ENCODE measurements around the gene GALNT1. TPM values are rescaled to one million over a fixed set of nuclear protein-coding genes. Genes with fewer than 3 reads are reported as not detected.

GALNT1 gene
- total RNA-seq, 1 donor, result 796 TPM

DNA sequence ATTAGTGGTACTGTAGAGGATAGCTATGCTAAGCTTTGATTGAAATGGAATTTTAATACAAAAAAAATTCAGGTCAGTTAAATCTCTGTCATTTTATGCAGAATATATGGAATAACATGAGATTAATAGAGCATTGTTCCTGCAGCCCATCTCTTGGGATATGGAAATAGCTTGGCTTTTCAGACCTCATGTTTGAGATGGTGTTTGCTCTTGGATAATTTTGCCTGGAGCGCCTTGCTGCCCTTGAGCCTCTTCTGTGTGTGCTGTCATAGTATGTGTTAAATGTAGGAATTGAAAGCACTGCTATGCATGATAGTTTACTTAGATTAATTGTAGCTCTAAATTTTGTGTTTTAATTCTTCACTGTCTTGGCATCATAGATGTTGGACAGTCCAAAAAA is 27.7 kb downstream of the GALNT1 start:
- Histone ChIP-seq H3K4me3 (ENCODE audit: insufficient read depth, low read length) (no peak overlapping the region), H2AFZ (ENCODE audit: low read length) (no peak overlapping the region), H3K9me3 (ENCODE audit: low read depth, low read length) (no peaks in the 10 kb centered on the region), H3K79me2 (ENCODE audit: insufficient read depth, low read length) (peaks cover 100% of the 10 kb centered on the region), H3K27me3 (ENCODE audit: insufficient read depth, low read length) (no peaks in the 10 kb centered on the region), H3K4me1 (ENCODE audit: insufficient read depth, low read length) (peaks cover 26% of the 10 kb centered on the region), H3K27ac (ENCODE audit: low read depth, low read length) (no peak overlapping the region), H4K20me1 (ENCODE audit: insufficient read depth, low read length) (peaks cover 89% of the 10 kb centered on the region), H3K4me2 (ENCODE audit: insufficient read depth, low read length) (no peak overlapping the region), H3K36me3 (ENCODE audit: insufficient read depth, low read length) (peaks cover 5% of the 10 kb centered on the region)
- DNase-seq (ENCODE audit: insufficient read length, low spot score, missing footprints), result no peak
- TF ChIP-seq, protein P1, sequence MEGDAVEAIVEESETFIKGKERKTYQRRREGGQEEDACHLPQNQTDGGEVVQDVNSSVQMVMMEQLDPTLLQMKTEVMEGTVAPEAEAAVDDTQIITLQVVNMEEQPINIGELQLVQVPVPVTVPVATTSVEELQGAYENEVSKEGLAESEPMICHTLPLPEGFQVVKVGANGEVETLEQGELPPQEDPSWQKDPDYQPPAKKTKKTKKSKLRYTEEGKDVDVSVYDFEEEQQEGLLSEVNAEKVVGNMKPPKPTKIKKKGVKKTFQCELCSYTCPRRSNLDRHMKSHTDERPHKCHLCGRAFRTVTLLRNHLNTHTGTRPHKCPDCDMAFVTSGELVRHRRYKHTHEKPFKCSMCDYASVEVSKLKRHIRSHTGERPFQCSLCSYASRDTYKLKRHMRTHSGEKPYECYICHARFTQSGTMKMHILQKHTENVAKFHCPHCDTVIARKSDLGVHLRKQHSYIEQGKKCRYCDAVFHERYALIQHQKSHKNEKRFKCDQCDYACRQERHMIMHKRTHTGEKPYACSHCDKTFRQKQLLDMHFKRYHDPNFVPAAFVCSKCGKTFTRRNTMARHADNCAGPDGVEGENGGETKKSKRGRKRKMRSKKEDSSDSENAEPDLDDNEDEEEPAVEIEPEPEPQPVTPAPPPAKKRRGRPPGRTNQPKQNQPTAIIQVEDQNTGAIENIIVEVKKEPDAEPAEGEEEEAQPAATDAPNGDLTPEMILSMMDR (IDR thresholded peaks at IDR 0.05; ENCODE audit: extremely low read depth, low read depth, low read length), result no peak

DNA sequence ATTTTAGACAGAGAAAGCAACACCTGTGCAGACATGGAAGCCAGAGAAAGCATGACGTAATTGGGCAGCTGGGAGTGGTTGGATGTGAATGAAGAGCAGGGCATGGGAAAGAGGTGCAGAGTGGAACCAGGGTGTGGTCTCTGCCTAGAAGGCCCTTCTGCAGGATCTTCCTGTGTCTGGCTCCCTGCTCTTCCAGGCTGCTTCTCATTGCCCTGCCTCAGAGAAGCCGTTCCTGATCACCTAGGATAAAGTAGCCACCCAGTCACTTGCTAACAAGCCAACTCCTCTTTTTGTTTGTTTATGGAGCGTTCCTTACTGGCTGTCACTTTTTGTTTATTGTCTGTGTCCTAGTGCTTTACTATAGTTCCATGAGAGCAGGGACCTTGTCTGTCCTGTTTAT is 28.5 kb downstream of the GALNT1 start:
- no peak for DNase-seq (ENCODE audit: insufficient read length, low spot score, missing footprints)
- Histone ChIP-seq H3K4me2 (ENCODE audit: insufficient read depth, low read length) (no peak overlapping the region), H3K79me2 (ENCODE audit: insufficient read depth, low read length) (peaks cover 100% of the 10 kb centered on the region), H3K4me1 (ENCODE audit: insufficient read depth, low read length) (peaks cover 30% of the 10 kb centered on the region), H3K27ac (ENCODE audit: low read depth, low read length) (no peak overlapping the region), H3K4me3 (ENCODE audit: insufficient read depth, low read length) (no peak overlapping the region), H3K27me3 (ENCODE audit: insufficient read depth, low read length) (no peaks in the 10 kb centered on the region), H3K36me3 (ENCODE audit: insufficient read depth, low read length) (peaks cover 5% of the 10 kb centered on the region), H4K20me1 (ENCODE audit: insufficient read depth, low read length) (peaks cover 81% of the 10 kb centered on the region), H3K9me3 (ENCODE audit: low read depth, low read length) (no peaks in the 10 kb centered on the region), H2AFZ (ENCODE audit: low read length) (no peak overlapping the region)
- TF ChIP-seq, protein P1 (IDR thresholded peaks at IDR 0.05; ENCODE audit: extremely low read depth, low read depth, low read length), result no peak

DNA sequence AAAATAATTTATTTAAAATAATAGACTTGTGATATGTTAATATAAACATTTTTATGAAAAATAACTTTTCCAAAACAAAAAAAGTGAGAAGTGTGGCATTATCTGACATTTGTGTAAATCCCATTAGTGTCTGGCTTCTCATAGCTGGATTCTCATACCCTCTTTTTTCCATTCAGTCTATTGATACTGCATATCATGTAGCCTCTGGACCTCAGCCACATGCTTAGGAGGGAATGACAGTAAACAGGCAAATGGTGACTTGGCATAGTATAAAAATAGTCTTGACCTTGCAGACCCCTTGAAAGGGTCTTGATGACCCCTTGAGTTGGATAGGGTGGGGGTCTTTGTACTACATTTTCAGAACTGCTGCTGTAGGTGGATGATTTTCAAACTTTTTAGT is 29.2 kb downstream of the GALNT1 start:
- no peak overlapping the region for H3K4me2 ChIP-seq (ENCODE audit: insufficient read depth, low read length)
- H3K9me3 ChIP-seq (ENCODE audit: low read depth, low read length), result no peaks in the 10 kb centered on the region
- no peak overlapping the region for H2AFZ ChIP-seq (ENCODE audit: low read length)
- H3K27me3 ChIP-seq (ENCODE audit: insufficient read depth, low read length), result no peaks in the 10 kb centered on the region
- peaks cover 80% of the 10 kb centered on the region for H4K20me1 ChIP-seq (ENCODE audit: insufficient read depth, low read length)
- H3K79me2 ChIP-seq (ENCODE audit: insufficient read depth, low read length), result peaks cover 100% of the 10 kb centered on the region
- no peak overlapping the region for H3K4me3 ChIP-seq (ENCODE audit: insufficient read depth, low read length)
- no peak for DNase-seq (ENCODE audit: insufficient read length, low spot score, missing footprints)
- TF ChIP-seq, protein P1 (IDR thresholded peaks at IDR 0.05; ENCODE audit: extremely low read depth, low read depth, low read length), result no peak
- H3K36me3 ChIP-seq (ENCODE audit: insufficient read depth, low read length), result peaks cover 5% of the 10 kb centered on the region
- H3K4me1 ChIP-seq (ENCODE audit: insufficient read depth, low read length), result peaks cover 28% of the 10 kb centered on the region
- no peak overlapping the region for H3K27ac ChIP-seq (ENCODE audit: low read depth, low read length)

DNA sequence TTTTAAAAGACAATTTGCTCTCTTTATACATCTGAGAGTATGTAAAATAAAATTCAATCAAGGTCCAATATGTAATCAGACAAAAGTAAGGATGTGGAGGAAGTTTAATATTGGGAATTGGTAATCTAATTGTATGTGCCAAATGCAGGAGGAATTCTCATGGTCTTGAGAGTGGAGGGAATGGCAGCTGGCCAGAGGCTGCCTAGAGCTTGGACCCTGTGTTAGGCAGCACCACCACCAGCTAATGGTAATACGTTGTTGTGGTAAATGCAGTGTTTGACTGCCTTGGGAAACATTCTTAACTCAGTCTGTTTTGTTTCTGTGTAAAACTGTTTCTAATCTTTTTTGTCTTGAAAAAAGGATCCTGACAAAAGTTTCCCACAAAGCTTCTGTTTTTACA is 30.0 kb downstream of the GALNT1 start:
- peaks cover 80% of the 10 kb centered on the region for H4K20me1 ChIP-seq (ENCODE audit: insufficient read depth, low read length)
- H2AFZ ChIP-seq (ENCODE audit: low read length), result no peak overlapping the region
- DNase-seq (ENCODE audit: insufficient read length, low spot score, missing footprints), result no peak
- H3K36me3 ChIP-seq (ENCODE audit: insufficient read depth, low read length), result peaks cover 5% of the 10 kb centered on the region
- peaks cover 28% of the 10 kb centered on the region for H3K4me1 ChIP-seq (ENCODE audit: insufficient read depth, low read length)
- H3K9me3 ChIP-seq (ENCODE audit: low read depth, low read length), result no peaks in the 10 kb centered on the region
- H3K4me3 ChIP-seq (ENCODE audit: insufficient read depth, low read length), result no peak overlapping the region
- H3K4me2 ChIP-seq (ENCODE audit: insufficient read depth, low read length), result no peak overlapping the region
- peaks cover 100% of the 10 kb centered on the region for H3K79me2 ChIP-seq (ENCODE audit: insufficient read depth, low read length)
- H3K27ac ChIP-seq (ENCODE audit: low read depth, low read length), result peak overlapping the region; percentile 23
- H3K27me3 ChIP-seq (ENCODE audit: insufficient read depth, low read length), result no peaks in the 10 kb centered on the region
- TF ChIP-seq, protein P1 (IDR thresholded peaks at IDR 0.05; ENCODE audit: extremely low read depth, low read depth, low read length), result no peak

Measured in osteoblast (primary cell).